Hepatocyte (in vitro differentiated cells): ENCODE data around the gene AMBP. TPM values are rescaled to one million over a fixed set of nuclear protein-coding genes. Genes with fewer than 3 reads are reported as not detected.

ENCODE experiments used
- DNase-seq: peaks from one replicate; pipeline ENCODE4 v3.0.0-alpha.2; 2016; ENCODE audit warnings: low spot score
- H2AFZ ChIP-seq: fragments of 200-600 bp; sonication (generic); 2 replicates; pipeline ENCODE4 v1.6.0; 2016; ENCODE audit warnings: antibody characterized with exemption, mild to moderate bottlenecking
- H3K27ac ChIP-seq: fragments of 200-600 bp; sonication (generic); 2 replicates; pipeline ENCODE4 v1.5.1; 2016; ENCODE audit warnings: mild to moderate bottlenecking
- H3K27me3 ChIP-seq: fragments of 200-600 bp; sonication (generic); 2 replicates; pipeline ENCODE4 v1.6.1; 2016
- H3K36me3 ChIP-seq: fragments of 200-600 bp; sonication (generic); replicated peaks from 2 replicates; pipeline ENCODE4 v1.5.1; 2016; ENCODE audit warnings: low read depth; ENCODE audit not compliant: insufficient read depth
- H3K4me1 ChIP-seq: fragments of 200-600 bp; sonication (generic); 2 replicates; pipeline ENCODE4 v1.5.1; 2016; ENCODE audit warnings: mild to moderate bottlenecking, moderate library complexity; ENCODE audit not compliant: insufficient read depth
- H3K4me2 ChIP-seq: fragments of 200-600 bp; sonication (generic); 2 replicates; pipeline ENCODE4 v1.6.0; 2016
- H3K4me3 ChIP-seq: fragments of 200-600 bp; sonication (generic); 2 replicates; pipeline ENCODE4 v1.5.1; 2016; ENCODE audit warnings: mild to moderate bottlenecking
- H3K79me2 ChIP-seq: fragments of 200-600 bp; sonication (generic); 2 replicates; pipeline ENCODE4 v1.6.0; 2017; ENCODE audit warnings: mild to moderate bottlenecking
- H3K9me2 ChIP-seq: fragments of 200-600 bp; sonication (generic); replicated peaks from 2 replicates; pipeline ENCODE4 v1.6.0; 2017; ENCODE audit warnings: mild to moderate bottlenecking; ENCODE audit not compliant: insufficient read depth
- H3K9me3 ChIP-seq: fragments of 200-600 bp; sonication (generic); 2 replicates; pipeline ENCODE4 v1.5.1; 2016; ENCODE audit warnings: low read depth, mild to moderate bottlenecking
- H4K20me1 ChIP-seq: fragments of 200-600 bp; sonication (generic); 2 replicates; pipeline ENCODE4 v1.6.0; 2016; ENCODE audit warnings: mild to moderate bottlenecking; ENCODE audit not compliant: insufficient read depth, poor library complexity, severe bottlenecking
- CTCF ChIP-seq: fragments of 200-600 bp; sonication (generic); IDR thresholded peaks from 2 replicates; pipeline ENCODE4 v1.5.1; 2016; ENCODE audit warnings: antibody characterized with exemption, mild to moderate bottlenecking; ENCODE audit not compliant: poor library complexity
- EZH2 ChIP-seq: fragments of 200-600 bp; sonication (generic); IDR thresholded peaks from 2 replicates; pipeline ENCODE4 v1.6.1; 2016; ENCODE audit warnings: antibody characterized with exemption, mild to moderate bottlenecking, borderline replicate concordance
- EZH2phosphoT487 ChIP-seq: fragments of 200-600 bp; sonication (generic); IDR thresholded peaks from one replicate; pipeline ENCODE4 v1.6.1; 2018; ENCODE audit warnings: antibody characterized with exemption, mild to moderate bottlenecking, low read depth, moderate library complexity; ENCODE audit not compliant: unreplicated experiment, severe bottlenecking
- whole genome bisulfite sequencing: methylation state at CpG from one replicate; pipeline ENCODE4 v1.1.6; 2016; ENCODE audit warnings: low lambda C conversion rate; ENCODE audit errors: missing lambda C conversion rate; 5-methylcytosine and 5-hydroxymethylcytosine counted together
- polyA plus RNA-seq: library from polyadenylated mRNA; unstranded; fragments of >200 nt; fragmentation: Nextera tagmentation; extraction: Ambion mirVana; gene quantifications from 2 replicates; pipeline ENCODE4 v1.2.1, GENCODE V29; 2016
- total RNA-seq: library from RNA; depleted of rRNA; stranded (reverse); fragments of >200 nt; gene quantifications from 2 replicates; pipeline ENCODE4 v1.2.3, GENCODE V29; 2014

Gene AMBP
- total and polyA plus RNA-seq, 2 experiments from 2014 or later, result 713 to 833 TPM

- Histone ChIP-seq H3K79me2 (no peaks in the 10 kb centered on the region), H3K4me2 (no peak overlapping the region), H4K20me1 (no peaks in the 10 kb centered on the region), H3K9me3 (no peaks in the 10 kb centered on the region), H3K4me1 (peaks cover 3% of the 10 kb centered on the region), H3K27me3 (no peaks in the 10 kb centered on the region), H3K27ac (no peak overlapping the region), H3K9me2 (no peaks in the 10 kb centered on the region), H3K4me3 (no peak overlapping the region), H3K36me3 (no peaks in the 10 kb centered on the region), H2AFZ (no peak overlapping the region)
- WGBS, result 95% methylated on average over 7 of the region's 7 CpGs
- no peak for DNase-seq
- TF ChIP-seq EZH2 (no peak), EZH2phosphoT487 (no peak)
Observed at GRCh38 chr9:114071197-114071795, 6.8 kb downstream of the AMBP start.

GRCh38 chr9:114070188-114071103 is 7.7 kb downstream of the AMBP start:
- Histone ChIP-seq H3K79me2 (no peaks in the 10 kb centered on the region), H3K9me2 (no peaks in the 10 kb centered on the region), H3K36me3 (no peaks in the 10 kb centered on the region), H4K20me1 (no peaks in the 10 kb centered on the region), H3K4me2 (no peak overlapping the region), H3K4me1 (peaks cover 3% of the 10 kb centered on the region), H3K9me3 (no peaks in the 10 kb centered on the region), H3K27me3 (no peaks in the 10 kb centered on the region), H3K4me3 (no peak overlapping the region), H3K27ac (no peak overlapping the region), H2AFZ (no peak overlapping the region)
- no peak for TF ChIP-seq CTCF
- WGBS, result 89% methylated on average over 17 of the region's 17 CpGs
- DNase-seq, result no peak

GRCh38 chr9:114069476-114070187 is 8.5 kb downstream of the AMBP start:
- Histone ChIP-seq H3K4me3 (no peak overlapping the region), H4K20me1 (no peaks in the 10 kb centered on the region), H3K9me2 (no peaks in the 10 kb centered on the region), H3K4me2 (no peak overlapping the region), H2AFZ (no peak overlapping the region), H3K27me3 (no peaks in the 10 kb centered on the region), H3K79me2 (no peaks in the 10 kb centered on the region), H3K4me1 (peaks cover 3% of the 10 kb centered on the region), H3K36me3 (no peaks in the 10 kb centered on the region), H3K9me3 (no peaks in the 10 kb centered on the region), H3K27ac (no peak overlapping the region)
- TF ChIP-seq CTCF (no peak), EZH2 (no peak), EZH2phosphoT487 (no peak)
- 84% methylated on average over 7 of the region's 9 CpGs for WGBS
- no peak for DNase-seq

- no peak for TF ChIP-seq EZH2
- no peak for TF ChIP-seq CTCF
- no peak for TF ChIP-seq EZH2phosphoT487
- Histone ChIP-seq H3K27ac (no peak overlapping the region), H3K36me3 (no peaks in the 10 kb centered on the region), H4K20me1 (no peaks in the 10 kb centered on the region), H3K27me3 (no peaks in the 10 kb centered on the region), H3K4me2 (no peak overlapping the region), H3K4me3 (no peak overlapping the region), H3K9me2 (no peaks in the 10 kb centered on the region), H2AFZ (no peak overlapping the region), H3K79me2 (no peaks in the 10 kb centered on the region), H3K9me3 (no peaks in the 10 kb centered on the region), H3K4me1 (peaks cover 7% of the 10 kb centered on the region)
- no peak for DNase-seq
- 93% methylated on average over 8 of the region's 8 CpGs for WGBS
Observed at GRCh38 chr9:114065304-114065703, 12.8 kb downstream of the AMBP start.
